Fibroblast of lung (primary cell): Measurements from ENCODE around the gene TENT5A.

Experiments
- CTCF ChIP-seq, 2 donors: IDR thresholded peaks in 1 of 2; conservative IDR thresholded peaks in 1 of 2; 1 replicate in 1 of 2; 2 replicates in 1 of 2; pipeline ENCODE4 v1.5.1; 2011 to 2012; ENCODE audit warnings: low read length in 2 of 2, control low read depth in 1 of 2, inconsistent platforms in 1 of 2, low read depth in 1 of 2, mild to moderate bottlenecking in 1 of 2
- EZH2 ChIP-seq: IDR thresholded peaks from 2 replicates; pipeline ENCODE4 v1.5.1; 2012; ENCODE audit warnings: low read length, control low read depth, mild to moderate bottlenecking; ENCODE audit errors: missing control alignments

GRCh38 chr6:81718126-81718525, 34.4 kb downstream of the TENT5A start:
- TF ChIP-seq CTCF (conservative IDR thresholded peaks at IDR 0.05 in 1 of 2, IDR thresholded peaks at IDR 0.05 in 1 of 2; ENCODE audit: low read depth in 1 of 2, low read length in 2 of 2), result no peak
- TF ChIP-seq EZH2, result no peak
